Measurements from ENCODE around the gene FAR1. TPM values are rescaled to one million over a fixed set of nuclear protein-coding genes. Genes with fewer than 3 reads are reported as not detected.

Gene FAR1
- total and polyA plus RNA-seq, 2 of the 4 experiments (the other 2 are of a cell fraction) = 35.3 to 119 TPM

- dilution Hi-C loops (cut with HindIII; ENCODE audit: low sequenced_read_pairs, unreplicated experiment) (no loop called here), intact Hi-C loops (cut with micrococcal nuclease) (no loop called here), in situ Hi-C loops (cut with MboI; ENCODE audit: low sequenced_read_pairs) (no loop called here)
- Histone ChIP-seq H3K23ac (ENCODE audit: low read depth, low read length) (no peak overlapping the region), H4K91ac (ENCODE audit: insufficient read depth, low read depth, low read length) (no peak overlapping the region), H2AK5ac (ENCODE audit: low read depth, low read length) (no peak overlapping the region), H3K14ac (replicated peaks; ENCODE audit: low read depth, low read length) (no peak overlapping the region), H3K27ac (ENCODE audit: insufficient read depth, low read length) (no peak overlapping the region), H3K79me1 (ENCODE audit: low read depth in 1 of 2, low read length in 2 of 2) (no peaks in the 10 kb centered on the region), H2AK9ac (replicated peaks; ENCODE audit: low read depth, low read length, poor library complexity) (no peak overlapping the region), H3K4me1 (ENCODE audit: control insufficient read depth, insufficient read depth, low read length) (peaks cover 2% of the 10 kb centered on the region), H3K4me2 (ENCODE audit: low read depth, low read length) (no peak overlapping the region), H3K56ac (ENCODE audit: extremely low read depth, insufficient read depth, low read length) (no peak overlapping the region), H4K20me1 (ENCODE audit: insufficient read depth, low read length) (no peaks in the 10 kb centered on the region; the same call in 1 of the 2 replicates), H3K36me3 (ENCODE audit: control insufficient read depth, insufficient read depth, low read length) (no peaks in the 10 kb centered on the region), H2BK15ac (ENCODE audit: low read depth, low read length) (no peak overlapping the region), H3K4ac (ENCODE audit: low read depth, low read length) (no peak overlapping the region), H2AFZ (replicated peaks; ENCODE audit: low read length, poor library complexity) (peak overlapping the region; percentile 14), H3K27me3 (ENCODE audit: control insufficient read depth, insufficient read depth, low read length) (no peaks in the 10 kb centered on the region), H3K18ac (ENCODE audit: low read depth, low read length) (no peak overlapping the region), H3K9ac (ENCODE audit: low read depth, low read length) (no peak overlapping the region), H2BK20ac (ENCODE audit: low read depth, low read length) (no peak overlapping the region), H2BK5ac (ENCODE audit: low read depth, low read length, poor library complexity, severe bottlenecking) (no peak overlapping the region), H3K4me3 (ENCODE audit: insufficient read depth, low read depth, low read length) (no peak overlapping the region), H3K9me3 (ENCODE audit: control insufficient read depth, insufficient read depth, low read length) (no peaks in the 10 kb centered on the region), H3K9me1 (ENCODE audit: insufficient read depth, low read length) (peaks cover 3% of the 10 kb centered on the region; the same call in 1 of the 2 replicates), H2BK120ac (ENCODE audit: low read depth, low read length) (no peak overlapping the region), H4K5ac (ENCODE audit: low read depth, low read length) (no peak overlapping the region), H4K8ac (ENCODE audit: low read depth in 2 of 2, low read length in 2 of 2) (no peak overlapping the region)
- ATAC-seq (ENCODE audit: low read depth) = no peak
- BruUV-seq (replicated peaks) = no TSS peak
- TF ChIP-seq MAFK (IDR thresholded peaks at IDR 0.05; ENCODE audit: low read depth, low read length) (no peak), POLR2A (IDR thresholded peaks at IDR 0.05; ENCODE audit: low read depth, low read length) (no peak), FOS (IDR thresholded peaks at IDR 0.05; ENCODE audit: low read depth, low read length) (no peak)
- TF ChIP-seq, protein P1, sequence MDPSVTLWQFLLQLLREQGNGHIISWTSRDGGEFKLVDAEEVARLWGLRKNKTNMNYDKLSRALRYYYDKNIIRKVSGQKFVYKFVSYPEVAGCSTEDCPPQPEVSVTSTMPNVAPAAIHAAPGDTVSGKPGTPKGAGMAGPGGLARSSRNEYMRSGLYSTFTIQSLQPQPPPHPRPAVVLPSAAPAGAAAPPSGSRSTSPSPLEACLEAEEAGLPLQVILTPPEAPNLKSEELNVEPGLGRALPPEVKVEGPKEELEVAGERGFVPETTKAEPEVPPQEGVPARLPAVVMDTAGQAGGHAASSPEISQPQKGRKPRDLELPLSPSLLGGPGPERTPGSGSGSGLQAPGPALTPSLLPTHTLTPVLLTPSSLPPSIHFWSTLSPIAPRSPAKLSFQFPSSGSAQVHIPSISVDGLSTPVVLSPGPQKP (IDR thresholded peaks at IDR 0.05; ENCODE audit: borderline replicate concordance, low read depth, low read length) = no peak
- POLR2A ChIA-PET (ENCODE audit: unreplicated experiment) = no interaction called here
- DNase-seq = no peak
- CTCF ChIA-PET = no interaction called here
- 82% methylated on average over 4 of the region's 9 CpGs; no CpG with 5 or more reads in 1 of the 2 experiments for WGBS, 2 experiments (ENCODE audit: extremely low coverage in 2 of 2, insufficient read length in 1 of 2)
Observed at GRCh38 chr11:13759050-13759449, 90.6 kb downstream of the FAR1 start.
